ENCODE measurements around the gene PRPH2. TPM values are rescaled to one million over a fixed set of nuclear protein-coding genes. Genes with fewer than 3 reads are reported as not detected.

The PRPH2 gene
- total and polyA plus RNA-seq, 12 donors = 0.36 to 2.7 (median 0.97) TPM

- no peak for ATAC-seq
- Histone ChIP-seq H3K4me1 (peaks cover 0 to 17% (median 14%) of the 10 kb centered on the region in 9 donors), H3K4me3 (no peak overlapping the region), H3K27ac (no peak overlapping the region), H3K27me3 (no peaks in the 10 kb centered on the region), H3K9me3 (no peaks in the 10 kb centered on the region), H3K36me3 (peaks cover 0 to 6% (median 0%) of the 10 kb centered on the region in 9 donors)
- no peak for DNase-seq
- WGBS, 2 donors = 75 to 87% methylated on average over 3 of the region's 3 CpGs
- intact Hi-C loops (cut with DNase I) = no loop called here
- TF ChIP-seq CTCF (IDR thresholded peaks at IDR 0.05) = no peak
These were observed 28.7 kb upstream of the PRPH2 start for GRCh38 chr6:42751055-42751454.

GRCh38 chr6:42748203-42748898 lies 26.0 kb upstream of the PRPH2 start:
- Histone ChIP-seq H3K27ac (peak overlapping the region in 5 of 10 donors; percentile 84 to 98 (median 96)), H3K9me3 (no peaks in the 10 kb centered on the region), H3K27me3 (no peaks in the 10 kb centered on the region), H3K36me3 (peaks cover 0 to 6% (median 0%) of the 10 kb centered on the region in 9 donors), H3K4me1 (peaks cover 5 to 37% (median 32%) of the 10 kb centered on the region in 9 donors), H3K4me3 (peak overlapping the region in 5 of 10 donors; percentile 68 to 99 (median 96))
- 62 to 64% methylated on average over 8 of the region's 8 CpGs for WGBS, 2 donors
- TF ChIP-seq CTCF (IDR thresholded peaks at IDR 0.05) = no peak
- DNase-seq (no peak), ATAC-seq (no peak)
- intact Hi-C loops (cut with DNase I) = loop anchor here in 5 of 10 donors (5.0 kb wide), 3 partner anchors 34 to 144 kb away; partner anchors contain the start of genes BICRAL (in 3 of the 5) and RPL7L1 (in 3 of the 5)

- no peaks in the 10 kb centered on the region for H3K9me3 ChIP-seq
- H3K36me3 ChIP-seq = peaks cover 0 to 6% (median 0%) of the 10 kb centered on the region in 9 donors
- ATAC-seq = peak; percentile 76 to 90 (median 85)
- WGBS, 2 donors = 0 to 1% methylated on average over 50 to 55 of the region's 55 CpGs
- peak overlapping the region; percentile 68 to 99 (median 91) for H3K4me3 ChIP-seq
- intact Hi-C loops (cut with DNase I) = loop anchor here in 9 of 10 donors (1.0 to 5.0 kb wide), 7 partner anchors 36 to 146 kb away; partner anchors contain the start of genes BICRAL (in 8 of the 9) and RPL7L1 (in 5 of the 9)
- H3K27ac ChIP-seq = peak overlapping the region; percentile 84 to 98 (median 95)
- no peaks in the 10 kb centered on the region for H3K27me3 ChIP-seq
- peaks cover 5 to 38% (median 32%) of the 10 kb centered on the region in 9 donors for H3K4me1 ChIP-seq
- no peak for TF ChIP-seq CTCF (IDR thresholded peaks at IDR 0.05)
- peak; percentile 82 to 84 for DNase-seq
These were observed 24.3 kb upstream of the PRPH2 start for GRCh38 chr6:42746463-42747391.
